BLaER1 treated with 17β-estradiol and CSF1 and Interleukin-3, amounts not matched to agents 10 nM and 100 nM (cell line): ENCODE results near the gene B3GALT2.

Source experiments
- H3K27ac ChIP-seq, 11 experiments: shearing (Covaris generic); formaldehyde crosslinking; 2 replicates each; pipeline ENCODE4 v1.8.1; 2022
- H3K27me3 ChIP-seq, 11 experiments: shearing (Covaris generic); formaldehyde crosslinking; 2 replicates each; pipeline ENCODE4 v1.8.1; 2022
- H3K36me3 ChIP-seq, 11 experiments: shearing (Covaris generic); formaldehyde crosslinking; 2 replicates each; pipeline ENCODE4 v1.8.1; 2022
- H3K4me1 ChIP-seq, 10 experiments: shearing (Covaris generic); formaldehyde crosslinking; 2 replicates each; pipeline ENCODE4 v1.8.1; 2022
- H3K4me2 ChIP-seq, 11 experiments: shearing (Covaris generic); formaldehyde crosslinking; 2 replicates each; pipeline ENCODE4 v1.8.1; 2022
- H3K4me3 ChIP-seq, 10 experiments: shearing (Covaris generic); formaldehyde crosslinking; 2 replicates each; pipeline ENCODE4 v1.8.1; 2022
- H3K9ac ChIP-seq, 11 experiments: shearing (Covaris generic); formaldehyde crosslinking; 2 replicates each; pipeline ENCODE4 v1.8.1; 2022
- H3K9me3 ChIP-seq, 11 experiments: shearing (Covaris generic); formaldehyde crosslinking; replicated peaks in 1 of 11; 2 replicates each; pipeline ENCODE4 v1.8.1; 2022
- H4K20me1 ChIP-seq, 11 experiments: shearing (Covaris generic); formaldehyde crosslinking; 2 replicates each; pipeline ENCODE4 v1.8.1; 2022
- Cebpa-rat ChIP-seq, 11 experiments: shearing (Covaris generic); IDR thresholded peaks; 2 replicates each; pipeline ENCODE4 v1.8.1; 2022

B3GALT2 gene

GRCh38 chr1:193213998-193214397 lies 27.6 kb upstream of the B3GALT2 start:
- no peak overlapping the region for H3K4me2 ChIP-seq
- no peaks in the 10 kb centered on the region for H3K27me3 ChIP-seq
- no peak overlapping the region for H3K9ac ChIP-seq
- peaks cover 0 to 36% (median 6%) of the 10 kb centered on the region in 10 experiments; a peak in 8 of 20 replicates for H3K4me1 ChIP-seq
- no peak overlapping the region for H3K27ac ChIP-seq
- H3K4me3 ChIP-seq, result no peak overlapping the region
- H3K9me3 ChIP-seq, result peaks cover 0 to 25% (median 12%) of the 10 kb centered on the region in 11 experiments; a peak in 13 of 22 replicates
- peaks cover 72 to 99% (median 87%) of the 10 kb centered on the region in 11 experiments for H3K36me3 ChIP-seq
- H4K20me1 ChIP-seq, result peaks cover 0 to 17% (median 0%) of the 10 kb centered on the region in 11 experiments; a peak in 5 of 22 replicates
- no peak for TF ChIP-seq Cebpa-rat (IDR thresholded peaks at IDR 0.05)

DNA sequence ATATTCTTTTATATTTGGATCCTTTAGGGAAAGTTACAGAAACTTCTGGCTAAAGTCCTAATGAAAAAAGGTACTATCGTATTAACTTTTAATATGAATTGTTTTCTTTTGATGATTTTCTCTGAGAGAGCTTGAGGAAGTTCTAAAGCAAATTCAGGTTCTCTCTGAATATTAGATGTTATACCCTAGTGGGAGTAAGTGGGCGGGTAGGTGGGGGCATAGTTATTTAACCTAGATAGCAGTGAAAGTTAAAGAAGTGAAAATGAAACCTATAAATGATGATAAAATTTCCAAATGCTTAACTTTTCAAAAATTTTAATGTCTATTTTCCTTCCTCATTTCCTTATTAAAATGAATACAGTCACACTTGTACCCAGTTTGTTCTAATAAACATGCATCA lies 26.2 kb upstream of the B3GALT2 start:
- Histone ChIP-seq H3K9ac (no peak overlapping the region), H3K27me3 (no peaks in the 10 kb centered on the region), H3K4me3 (no peak overlapping the region), H3K9me3 (peaks cover 6 to 31% (median 15%) of the 10 kb centered on the region in 11 experiments; a peak in 19 of 22 replicates), H4K20me1 (peaks cover 0 to 16% (median 0%) of the 10 kb centered on the region in 11 experiments; a peak in 4 of 22 replicates), H3K36me3 (peaks cover 72 to 98% (median 87%) of the 10 kb centered on the region in 11 experiments), H3K4me1 (peaks cover 0 to 37% (median 6%) of the 10 kb centered on the region in 10 experiments; a peak in 8 of 20 replicates), H3K4me2 (no peak overlapping the region), H3K27ac (no peak overlapping the region)
- TF ChIP-seq Cebpa-rat (IDR thresholded peaks at IDR 0.05), result no peak

DNA sequence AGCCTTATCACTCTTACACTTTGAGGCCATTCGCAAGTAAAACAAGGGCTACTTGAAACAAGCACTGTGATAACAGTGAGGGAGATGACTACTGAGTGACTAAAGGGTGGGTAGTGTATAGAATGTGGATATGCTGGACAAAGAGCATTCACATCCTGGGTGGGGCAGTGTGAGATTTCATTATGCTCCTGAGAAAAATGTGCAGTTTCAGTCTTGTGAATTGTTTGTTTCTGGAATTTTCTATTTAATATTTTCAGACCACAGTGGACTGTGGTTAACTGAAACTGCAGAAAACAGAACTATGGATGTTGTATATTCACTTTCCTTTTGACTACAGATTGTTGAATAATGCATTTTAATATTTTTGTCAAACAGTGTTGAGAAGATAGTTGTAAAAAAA lies 25.1 kb upstream of the B3GALT2 start:
- peaks cover 17 to 42% (median 26%) of the 10 kb centered on the region in 11 experiments for H3K9me3 ChIP-seq
- H3K4me3 ChIP-seq, result no peak overlapping the region
- H3K4me1 ChIP-seq, result peaks cover 0 to 37% (median 4%) of the 10 kb centered on the region in 10 experiments; a peak in 8 of 20 replicates
- H3K4me2 ChIP-seq, result peak overlapping the region in 3 of 11 experiments; percentile 38 to 73 (median 64); a peak in 6 of 22 replicates
- H4K20me1 ChIP-seq, result peaks cover 0 to 16% (median 0%) of the 10 kb centered on the region in 11 experiments; a peak in 3 of 22 replicates
- no peaks in the 10 kb centered on the region for H3K27me3 ChIP-seq
- no peak for TF ChIP-seq Cebpa-rat (IDR thresholded peaks at IDR 0.05)
- peak overlapping the region in 4 of 11 experiments; percentile 7 to 30 (median 18); a peak in 2 of 22 replicates for H3K27ac ChIP-seq
- no peak overlapping the region; a peak in 2 of 22 replicates for H3K9ac ChIP-seq
- peaks cover 72 to 98% (median 87%) of the 10 kb centered on the region in 11 experiments for H3K36me3 ChIP-seq

DNA sequence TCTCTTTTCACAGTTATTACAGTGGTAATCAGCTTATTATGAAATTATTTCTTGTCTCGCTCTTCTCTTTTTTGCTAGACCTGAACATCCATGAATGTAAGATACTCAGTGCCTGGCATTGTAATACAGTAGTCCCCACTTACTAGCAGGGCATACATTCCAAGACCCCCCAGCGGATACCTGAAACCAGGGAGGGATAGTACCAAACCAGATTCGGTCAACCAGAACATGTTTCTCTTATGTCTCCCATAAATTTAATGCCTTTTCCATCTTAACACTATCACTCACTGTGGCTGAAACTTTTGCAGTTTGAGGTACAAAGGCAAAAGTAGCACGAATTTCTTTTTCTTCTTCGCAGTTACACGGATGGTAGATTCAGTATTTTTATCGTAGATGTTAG lies 24.6 kb upstream of the B3GALT2 start:
- Histone ChIP-seq H3K27ac (peak overlapping the region in 4 of 11 experiments; percentile 7 to 30 (median 18); a peak in 1 of 22 replicates), H3K9me3 (peaks cover 22 to 44% (median 31%) of the 10 kb centered on the region in 11 experiments), H3K4me2 (peak overlapping the region in 3 of 11 experiments; percentile 38 to 73 (median 64); a peak in 6 of 22 replicates), H3K9ac (no peak overlapping the region; a peak in 2 of 22 replicates), H4K20me1 (peaks cover 0 to 16% (median 0%) of the 10 kb centered on the region in 11 experiments; a peak in 3 of 22 replicates), H3K4me1 (peaks cover 0 to 37% (median 3%) of the 10 kb centered on the region in 10 experiments; a peak in 8 of 20 replicates), H3K36me3 (peaks cover 72 to 98% (median 87%) of the 10 kb centered on the region in 11 experiments), H3K4me3 (no peak overlapping the region), H3K27me3 (no peaks in the 10 kb centered on the region)
- no peak for TF ChIP-seq Cebpa-rat (IDR thresholded peaks at IDR 0.05)

- H3K4me1 ChIP-seq, result no peaks in the 10 kb centered on the region
- H3K27ac ChIP-seq, result no peak overlapping the region
- peaks cover 0 to 52% (median 22%) of the 10 kb centered on the region in 11 experiments; a peak in 14 of 22 replicates for H4K20me1 ChIP-seq
- H3K4me2 ChIP-seq, result no peak overlapping the region
- no peak overlapping the region for H3K9ac ChIP-seq
- H3K36me3 ChIP-seq, result peaks cover 30 to 54% (median 41%) of the 10 kb centered on the region in 11 experiments
- H3K4me3 ChIP-seq, result no peak overlapping the region
- TF ChIP-seq Cebpa-rat (IDR thresholded peaks at IDR 0.05), result no peak
- peaks cover 8 to 18% (median 14%) of the 10 kb centered on the region in 11 experiments for H3K9me3 ChIP-seq
- no peaks in the 10 kb centered on the region for H3K27me3 ChIP-seq
These were observed 14.6 kb upstream of the B3GALT2 start for GRCh38 chr1:193201021-193201420.

DNA sequence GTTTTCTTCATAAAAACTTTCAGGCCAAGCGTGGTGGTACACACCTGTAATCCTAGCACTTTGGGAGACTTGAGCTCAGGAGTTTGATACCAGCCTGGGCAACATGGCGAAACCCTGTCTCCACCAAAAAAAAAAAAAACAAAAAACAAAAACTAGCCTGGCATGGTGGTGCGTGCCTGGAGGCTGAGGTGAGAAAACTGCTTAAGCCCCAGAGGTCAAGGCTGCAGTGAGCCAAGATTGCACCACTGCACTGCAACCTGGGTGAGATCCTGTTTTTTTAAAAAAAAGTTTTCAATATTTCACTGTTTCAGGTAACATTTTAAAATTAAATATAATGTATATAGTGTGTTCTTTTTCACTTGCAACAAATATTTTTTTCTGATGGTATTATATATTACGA lies 13.5 kb upstream of the B3GALT2 start:
- no peak overlapping the region for H3K9ac ChIP-seq
- H3K4me3 ChIP-seq, result no peak overlapping the region
- H3K4me2 ChIP-seq, result no peak overlapping the region
- H4K20me1 ChIP-seq, result peaks cover 0 to 58% (median 22%) of the 10 kb centered on the region in 11 experiments; a peak in 14 of 22 replicates
- peaks cover 0 to 9% (median 4%) of the 10 kb centered on the region in 11 experiments; a peak in 14 of 22 replicates for H3K9me3 ChIP-seq
- H3K4me1 ChIP-seq, result no peaks in the 10 kb centered on the region
- H3K36me3 ChIP-seq, result peaks cover 22 to 53% (median 35%) of the 10 kb centered on the region in 11 experiments
- no peak overlapping the region for H3K27ac ChIP-seq
- TF ChIP-seq Cebpa-rat (IDR thresholded peaks at IDR 0.05), result no peak
- no peaks in the 10 kb centered on the region for H3K27me3 ChIP-seq

- H3K4me3 ChIP-seq, result peak overlapping the region in 4 of 10 experiments; percentile 11 to 24 (median 20); a peak in 1 of 20 replicates
- TF ChIP-seq Cebpa-rat (IDR thresholded peaks at IDR 0.05), result no peak
- no peaks in the 10 kb centered on the region for H3K27me3 ChIP-seq
- H3K27ac ChIP-seq, result no peak overlapping the region
- H4K20me1 ChIP-seq, result peaks cover 0 to 73% (median 14%) of the 10 kb centered on the region in 11 experiments; a peak in 11 of 22 replicates
- peaks cover 23 to 41% (median 34%) of the 10 kb centered on the region in 11 experiments for H3K9me3 ChIP-seq
- H3K9ac ChIP-seq, result no peak overlapping the region
- no peak overlapping the region for H3K4me2 ChIP-seq
- peaks cover 23 to 58% (median 45%) of the 10 kb centered on the region in 11 experiments for H3K36me3 ChIP-seq
- H3K4me1 ChIP-seq, result no peaks in the 10 kb centered on the region
These were observed 6.2 kb upstream of the B3GALT2 start for GRCh38 chr1:193192586-193192985.

GRCh38 chr1:193190096-193190744 lies 3.8 kb upstream of the B3GALT2 start:
- H3K4me1 ChIP-seq, result peaks cover 5 to 18% (median 10%) of the 10 kb centered on the region in 10 experiments; a peak in 12 of 20 replicates
- no peak overlapping the region for H3K4me2 ChIP-seq
- H3K36me3 ChIP-seq, result peaks cover 23 to 55% (median 44%) of the 10 kb centered on the region in 11 experiments
- peaks cover 23 to 40% (median 34%) of the 10 kb centered on the region in 11 experiments for H3K9me3 ChIP-seq
- H3K4me3 ChIP-seq, result no peak overlapping the region
- no peak overlapping the region for H3K9ac ChIP-seq
- peaks cover 11 to 73% (median 35%) of the 10 kb centered on the region in 11 experiments; a peak in 21 of 22 replicates for H4K20me1 ChIP-seq
- no peak overlapping the region for H3K27ac ChIP-seq
- no peak for TF ChIP-seq Cebpa-rat (IDR thresholded peaks at IDR 0.05)
- H3K27me3 ChIP-seq, result no peaks in the 10 kb centered on the region
